Measurements from ENCODE around the gene TAF11L3.
"Not testable (repeated sequence)": the region's sequence is repeated elsewhere in the genome, so short reads cannot be mapped to it uniquely, and the experiment has no call there.

The TAF11L3 gene

GRCh38 chr5:17518067-17518466, at the start of gene TAF11L3:
TSS of gene TAF11L3 (plus strand) at chr5:17518367.
- not testable (repeated sequence) for DNase-seq

- DNase-seq = no peak
Observed at GRCh38 chr5:17470064-17470463, 48.1 kb upstream of the TAF11L3 start.

GRCh38 chr5:17475064-17475463, 43.1 kb upstream of the TAF11L3 start:
- DNase-seq = not testable (repeated sequence)

- DNase-seq = no peak
Observed at GRCh38 chr5:17477043-17477442, 41.1 kb upstream of the TAF11L3 start.

GRCh38 chr5:17477573-17478265, 40.4 kb upstream of the TAF11L3 start:
- no peak for DNase-seq

GRCh38 chr5:17481378-17481777, 36.8 kb upstream of the TAF11L3 start:
- no peak for DNase-seq

- DNase-seq = no peak
Observed at GRCh38 chr5:17482790-17483189, 35.4 kb upstream of the TAF11L3 start.

- not testable (repeated sequence) for DNase-seq
Observed at GRCh38 chr5:17486464-17487173, 31.5 kb upstream of the TAF11L3 start.

GRCh38 chr5:17487174-17487512, 31.0 kb upstream of the TAF11L3 start:
- no peak for DNase-seq

GRCh38 chr5:17491257-17491656, 26.9 kb upstream of the TAF11L3 start:
- not testable (repeated sequence) for DNase-seq

- no peak for DNase-seq
Observed at GRCh38 chr5:17492770-17493169, 25.4 kb upstream of the TAF11L3 start.

- no peak for DNase-seq
Observed at GRCh38 chr5:17497446-17497845, 20.7 kb upstream of the TAF11L3 start.

GRCh38 chr5:17497931-17498330, 20.2 kb upstream of the TAF11L3 start, which contains the start of gene TAF11L2:
TSS of gene TAF11L2 (plus strand) at chr5:17498231.
- not testable (repeated sequence) for DNase-seq

GRCh38 chr5:17511775-17512325, 6.3 kb upstream of the TAF11L3 start:
- DNase-seq = no peak

- not testable (repeated sequence) for DNase-seq
Observed at GRCh38 chr5:17517526-17517925, 641 bp upstream of the TAF11L3 start.

GRCh38 chr5:17519508-17519907, 1.3 kb downstream of the TAF11L3 start:
- not testable (repeated sequence) for DNase-seq

GRCh38 chr5:17521501-17521900, 3.3 kb downstream of the TAF11L3 start, which contains the start of gene TAF11L4:
TSS of gene TAF11L4 (plus strand) at chr5:17521801.
- not testable (repeated sequence) for DNase-seq

GRCh38 chr5:17524935-17525334, 6.8 kb downstream of the TAF11L3 start, which contains the start of gene TAF11L5:
TSS of gene TAF11L5 (plus strand) at chr5:17525235.
- DNase-seq = not testable (repeated sequence)

- DNase-seq = not testable (repeated sequence)
Observed at GRCh38 chr5:17526504-17526903, 8.3 kb downstream of the TAF11L3 start.

GRCh38 chr5:17528369-17528768, 10.2 kb downstream of the TAF11L3 start, which contains the start of gene TAF11L6:
TSS of gene TAF11L6 (plus strand) at chr5:17528669.
- not testable (repeated sequence) for DNase-seq

All from DMS153 (cell line).